ENCODE measurements around the gene RYR2. TPM values are rescaled to one million over a fixed set of nuclear protein-coding genes. Genes with fewer than 3 reads are reported as not detected.

Gene RYR2
- polyA plus RNA-seq, 2 of the 4 experiments (the other 2 are of a cell fraction) = 0.06 TPM; not detected in 1

- ChIA-PET CTCF (no interaction called here), POLR2A (no interaction called here)
- TF ChIP-seq GATA3 (IDR thresholded peaks at IDR 0.05; ENCODE audit: borderline replicate concordance) = no peak
- TF ChIP-seq PHF8 (IDR thresholded peaks at IDR 0.05; ENCODE audit: borderline replicate concordance, low read depth) = no peak
- no peak for TF ChIP-seq KDM5A (IDR thresholded peaks at IDR 0.05)
- no peak for TF ChIP-seq NPAS2 (CRISPR knock-in tag; IDR thresholded peaks at IDR 0.05; ENCODE audit: borderline replicate concordance)
- no peak for TF ChIP-seq KDM1A (IDR thresholded peaks at IDR 0.05; ENCODE audit: low read depth)
- TF ChIP-seq CBX8 (IDR thresholded peaks at IDR 0.05) = no peak
- no peaks in the 10 kb centered on the region for H3K4me1 ChIP-seq
- WGBS (ENCODE audit: missing lambda C conversion rate) = 29% methylated on average over 7 of the region's 7 CpGs
- no peaks in the 10 kb centered on the region for H3K9me3 ChIP-seq
- FAIRE-seq (no peak), DNase-seq (ENCODE audit: low read depth in 1 of 2, low spot score in 1 of 2) (no peak), ATAC-seq (no peak)
- H3K4me3 ChIP-seq = no peak overlapping the region
- no peak overlapping the region for H3K27ac ChIP-seq
- H3K4me2 ChIP-seq = no peak overlapping the region
Observed at GRCh38 chr1:237565236-237565635, 523.3 kb downstream of the RYR2 start.

DNA sequence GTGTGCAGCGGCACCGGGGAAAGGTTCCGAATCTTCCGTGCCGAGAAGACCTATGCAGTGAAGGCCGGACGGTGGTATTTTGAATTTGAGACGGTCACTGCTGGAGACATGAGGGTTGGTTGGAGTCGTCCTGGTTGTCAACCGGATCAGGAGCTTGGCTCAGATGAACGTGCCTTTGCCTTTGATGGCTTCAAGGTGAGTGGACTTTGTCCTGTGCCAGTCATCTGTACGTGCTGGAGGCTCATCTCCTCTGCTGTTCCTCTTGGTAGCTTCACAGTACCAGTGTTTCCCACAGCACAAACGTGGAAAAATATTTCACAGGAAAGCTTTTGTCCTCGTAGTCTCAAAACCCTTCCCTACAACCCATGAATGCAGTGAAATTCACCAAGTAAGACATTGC lies 524.6 kb downstream of the RYR2 start:
- DNase-seq (ENCODE audit: low read depth in 1 of 2, low spot score in 1 of 2) (no peak), ATAC-seq (no peak), FAIRE-seq (no peak)
- Histone ChIP-seq H3K9me3 (no peaks in the 10 kb centered on the region), H3K27ac (no peak overlapping the region), H3K4me2 (no peak overlapping the region), H3K4me1 (no peaks in the 10 kb centered on the region), H3K4me3 (no peak overlapping the region)
- 56% methylated on average over 13 of the region's 14 CpGs for WGBS (ENCODE audit: missing lambda C conversion rate)
- TF ChIP-seq FOSB (CRISPR knock-in tag; IDR thresholded peaks at IDR 0.05) (no peak), CBX2 (IDR thresholded peaks at IDR 0.05; ENCODE audit: borderline replicate concordance, low read depth) (no peak), EHF (CRISPR knock-in tag; IDR thresholded peaks at IDR 0.05) (no peak), RCOR1 (IDR thresholded peaks at IDR 0.05; ENCODE audit: low read depth, low read length) (no peak), HOXB13 (CRISPR knock-in tag; IDR thresholded peaks at IDR 0.05; ENCODE audit: low read depth) (no peak), EP300 (IDR thresholded peaks at IDR 0.05) (no peak), HOXA7 (CRISPR knock-in tag; IDR thresholded peaks at IDR 0.05) (no peak), FOSL2 (IDR thresholded peaks at IDR 0.05) (no peak), FOSL2 (CRISPR knock-in tag; IDR thresholded peaks at IDR 0.05) (no peak), PHF8 (IDR thresholded peaks at IDR 0.05; ENCODE audit: borderline replicate concordance, low read depth) (no peak), CEBPB (IDR thresholded peaks at IDR 0.05) (no peak), EHMT2 (IDR thresholded peaks at IDR 0.05; ENCODE audit: low read depth) (no peak), RNF2 (IDR thresholded peaks at IDR 0.05; ENCODE audit: borderline replicate concordance, low read depth) (no peak), HOXB5 (CRISPR knock-in tag; IDR thresholded peaks at IDR 0.05) (no peak), CHD2 (IDR thresholded peaks at IDR 0.05; ENCODE audit: low read length, partially characterized antibody) (no peak), GATA3 (IDR thresholded peaks at IDR 0.05; ENCODE audit: borderline replicate concordance) (no peak), ATOH8 (CRISPR knock-in tag; IDR thresholded peaks at IDR 0.05; ENCODE audit: low read depth) (no peak), HEYL (CRISPR knock-in tag; IDR thresholded peaks at IDR 0.05) (no peak), MAFK (IDR thresholded peaks at IDR 0.05; ENCODE audit: partially characterized antibody) (no peak)
- CTCF ChIA-PET = no interaction called here
- POLR2A ChIA-PET = no interaction called here

DNA sequence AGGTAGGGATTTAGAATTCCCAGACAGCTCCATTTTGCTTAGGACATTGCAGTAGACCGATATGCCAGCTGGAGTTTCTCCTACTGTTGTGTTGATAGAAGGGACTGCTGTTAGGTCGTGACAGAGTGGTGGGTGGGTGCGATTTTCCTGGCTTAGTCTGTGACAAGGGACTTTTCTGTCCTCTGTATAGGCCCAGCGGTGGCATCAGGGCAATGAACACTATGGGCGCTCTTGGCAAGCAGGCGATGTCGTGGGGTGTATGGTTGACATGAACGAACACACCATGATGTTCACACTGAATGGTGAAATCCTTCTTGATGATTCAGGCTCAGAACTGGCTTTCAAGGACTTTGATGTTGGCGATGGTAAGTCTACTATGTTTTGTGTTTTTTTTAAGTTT lies 527.0 kb downstream of the RYR2 start:
- POLR2A ChIA-PET = no interaction called here
- ATAC-seq = 0 out of 6 replicates have a peak, but pooled peaks of 1 of the 2 experiments have one; percentile 19
- WGBS (ENCODE audit: missing lambda C conversion rate) = 20% methylated on average over 9 of the region's 9 CpGs
- Histone ChIP-seq H3K4me2 (no peak overlapping the region), H3K27ac (no peak overlapping the region), H3K9me3 (no peaks in the 10 kb centered on the region), H3K4me1 (no peaks in the 10 kb centered on the region), H3K4me3 (no peak overlapping the region)
- no peak for FAIRE-seq
- CTCF ChIA-PET = interaction anchor here (1.1 to 1.2 kb wide), 2 partner anchors 9 to 1466 kb away, joined by 3 read pairs; no protein-coding TSS in a partner anchor
- TF ChIP-seq PHF8 (IDR thresholded peaks at IDR 0.05; ENCODE audit: borderline replicate concordance, low read depth) = no peak
- TF ChIP-seq CBX8 (IDR thresholded peaks at IDR 0.05) = no peak
- TF ChIP-seq RCOR1 (IDR thresholded peaks at IDR 0.05; ENCODE audit: low read depth, low read length) = no peak
- no peak for TF ChIP-seq USF2 (IDR thresholded peaks at IDR 0.05)
- TF ChIP-seq MAFK (IDR thresholded peaks at IDR 0.05; ENCODE audit: partially characterized antibody) = no peak
- no peak for TF ChIP-seq EP300 (IDR thresholded peaks at IDR 0.05)
- no peak for TF ChIP-seq JUNB (IDR thresholded peaks at IDR 0.05)
- no peak for TF ChIP-seq KDM1A (IDR thresholded peaks at IDR 0.05; ENCODE audit: low read depth)
- TF ChIP-seq ZC3H11A (IDR thresholded peaks at IDR 0.05) = no peak
- DNase-seq (ENCODE audit: low read depth in 1 of 2, low spot score in 1 of 2) = no peak

Data from A549 (cell line).